NB4 (cell line): ENCODE data around the gene TMEM101.
"Not testable (repeated sequence)": the region's sequence is repeated elsewhere in the genome, so short reads cannot be mapped to it uniquely, and the experiment has no call there.

Source experiments
- DNase-seq: peaks from one replicate; pipeline ENCODE4 v3.0.0; 2010; ENCODE audit warnings: low read depth
- H3K4me3 ChIP-seq: one replicate; pipeline ENCODE4 v1.5.1; 2011; ENCODE audit warnings: mild to moderate bottlenecking, low read depth, low read length, moderate library complexity
- CTCF ChIP-seq: IDR thresholded peaks from one replicate; pipeline ENCODE4 v1.5.1; 2012; ENCODE audit warnings: low read depth, low read length
- MYC ChIP-seq: IDR thresholded peaks from 2 replicates; pipeline ENCODE4 v1.6.1; 2011; ENCODE audit warnings: low read depth, low read length
- POLR2A ChIP-seq: IDR thresholded peaks from 2 replicates; pipeline ENCODE4 v1.6.1; 2011; ENCODE audit warnings: mild to moderate bottlenecking; ENCODE audit not compliant: insufficient read length; ENCODE audit errors: extremely low read depth
- TF ChIP-seq, protein P1 (sequence below): IDR thresholded peaks from 2 replicates; pipeline ENCODE4 v1.6.1; 2011; ENCODE audit warnings: low read depth, low read length

The TMEM101 gene

DNA sequence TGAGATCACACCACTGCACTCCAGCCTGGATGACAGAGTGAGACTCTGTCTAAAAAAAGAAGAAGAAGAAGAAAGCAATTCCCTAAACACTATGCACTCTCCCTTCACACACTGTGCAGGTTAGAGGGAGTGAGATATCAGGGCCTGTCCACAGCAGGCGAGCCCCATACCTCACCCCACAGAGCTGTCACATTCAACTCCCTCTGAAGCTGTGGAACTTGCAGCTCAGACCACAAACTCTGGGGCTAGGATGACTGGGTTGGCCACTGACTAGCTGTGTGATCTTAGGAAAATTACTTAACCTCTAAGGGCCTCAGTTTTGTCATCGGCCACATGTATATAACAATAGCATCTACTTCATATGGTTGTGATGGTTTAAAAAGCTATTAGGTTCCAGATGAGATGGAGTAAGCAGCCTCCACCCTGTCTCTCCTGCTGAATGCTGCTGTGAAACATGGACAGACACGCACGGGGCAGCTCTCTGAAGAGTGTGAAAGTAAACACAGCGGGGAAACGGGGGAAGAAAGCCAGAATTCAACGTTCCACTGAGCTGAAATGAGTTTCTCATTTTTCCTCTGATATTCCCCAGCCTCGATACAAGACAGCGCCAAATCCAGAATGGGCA, 47.4 kb downstream of the TMEM101 start:
- TF ChIP-seq, protein P1, sequence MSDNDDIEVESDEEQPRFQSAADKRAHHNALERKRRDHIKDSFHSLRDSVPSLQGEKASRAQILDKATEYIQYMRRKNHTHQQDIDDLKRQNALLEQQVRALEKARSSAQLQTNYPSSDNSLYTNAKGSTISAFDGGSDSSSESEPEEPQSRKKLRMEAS: no peak
- TF ChIP-seq CTCF: no peak
- TF ChIP-seq POLR2A: no peak
- no peak for TF ChIP-seq MYC
- no peak overlapping the region for H3K4me3 ChIP-seq
- no peak for DNase-seq

DNA sequence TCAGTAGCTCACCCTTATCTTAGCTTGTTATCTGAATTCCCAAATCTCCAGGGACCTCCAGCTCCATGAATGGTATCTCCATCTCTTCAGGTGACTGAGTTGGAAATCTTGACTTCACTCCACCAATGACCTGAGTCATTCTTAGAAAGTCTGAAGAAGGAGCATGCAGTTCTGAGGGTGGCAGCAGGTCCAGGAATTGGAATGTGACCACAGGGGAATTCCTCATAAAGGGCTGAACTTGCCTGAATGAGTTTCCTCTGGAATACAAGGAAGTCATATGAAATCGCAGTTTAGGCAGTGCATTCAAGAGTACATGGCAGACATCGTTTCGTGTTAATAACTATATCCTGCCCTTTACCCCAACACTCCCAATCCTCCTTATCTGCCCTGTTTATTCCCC, 48.5 kb downstream of the TMEM101 start:
- H3K4me3 ChIP-seq: no peak overlapping the region
- DNase-seq: no peak
- TF ChIP-seq MYC: no peak
- no peak for TF ChIP-seq CTCF
- no peak for TF ChIP-seq POLR2A
- TF ChIP-seq, protein P1: no peak

DNA sequence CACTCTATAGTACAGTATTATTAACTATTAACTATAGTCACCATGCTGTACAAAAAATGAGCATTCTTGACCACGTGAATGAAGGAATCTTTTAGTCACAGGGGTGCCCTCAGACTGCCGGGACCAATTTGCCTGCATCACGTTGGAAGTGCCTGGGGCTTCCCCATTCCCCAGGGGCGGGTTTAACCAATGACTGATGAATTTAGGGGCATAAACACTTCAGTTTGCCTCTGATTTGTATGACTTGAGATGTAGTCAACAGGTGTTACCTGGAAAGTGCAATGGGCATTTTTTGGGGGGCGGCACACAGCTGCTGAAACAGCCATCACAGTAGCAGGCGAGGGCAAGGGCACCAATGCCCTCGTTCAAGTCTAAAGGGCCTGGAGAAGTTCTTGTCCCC, 52.3 kb downstream of the TMEM101 start:
- DNase-seq: no peak
- no peak overlapping the region for H3K4me3 ChIP-seq
- TF ChIP-seq CTCF (no peak), MYC (no peak), POLR2A (no peak)
- TF ChIP-seq, protein P1: no peak

- no peak for TF ChIP-seq POLR2A
- TF ChIP-seq CTCF: no peak
- TF ChIP-seq MYC: no peak
- TF ChIP-seq, protein P1: no peak
- DNase-seq: no peak
- H3K4me3 ChIP-seq: no peak overlapping the region
Measured at GRCh38 chr17:43961954-43962353, 52.8 kb downstream of the TMEM101 start.

GRCh38 chr17:43961292-43961691, 53.5 kb downstream of the TMEM101 start:
- H3K4me3 ChIP-seq, DNase-seq: not testable (repeated sequence)
